ENCODE data around the gene BICDL2. TPM values are rescaled to one million over a fixed set of nuclear protein-coding genes. Genes with fewer than 3 reads are reported as not detected.

BICDL2 gene
- total RNA-seq, 1 donor from 2014 or later = not detected

DNA sequence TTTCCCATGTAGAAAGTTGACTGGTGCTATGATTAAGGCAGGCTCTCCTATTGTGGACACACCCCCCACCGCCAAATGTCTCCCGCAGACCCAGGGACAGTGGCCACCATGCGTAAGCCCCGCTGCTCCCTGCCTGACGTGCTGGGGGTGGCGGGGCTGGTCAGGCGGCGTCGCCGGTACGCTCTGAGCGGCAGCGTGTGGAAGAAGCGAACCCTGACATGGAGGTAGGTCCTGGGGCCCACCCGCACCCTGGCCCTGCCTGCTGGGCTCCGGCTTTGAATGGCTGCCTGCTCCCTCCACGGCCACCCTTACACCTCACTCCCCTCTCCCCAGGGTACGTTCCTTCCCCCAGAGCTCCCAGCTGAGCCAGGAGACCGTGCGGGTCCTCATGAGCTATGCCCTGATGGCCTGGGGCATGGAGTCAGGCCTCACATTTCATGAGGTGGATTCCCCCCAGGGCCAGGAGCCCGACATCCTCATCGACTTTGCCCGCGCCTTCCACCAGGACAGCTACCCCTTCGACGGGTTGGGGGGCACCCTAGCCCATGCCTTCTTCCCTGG, 13.3 kb upstream of the BICDL2 start:
- intact Hi-C loops (cut with micrococcal nuclease) = no loop called here
- Mint-ChIP-seq H3K36me3 (ENCODE audit: low read depth) (no peaks in the 10 kb centered on the region), H3K27me3 (peaks cover 18% of the 10 kb centered on the region), H3K9me3 (no peaks in the 10 kb centered on the region), H3K4me3 (no peak overlapping the region), H3K4me1 (peaks cover 19% of the 10 kb centered on the region), H3K27ac (no peak overlapping the region)
- CTCF ChIA-PET = no interaction called here
- POLR2A ChIA-PET = interaction anchor here (0.6 kb wide), 1 partner anchor 8 kb away, joined by 4 read pairs; no protein-coding TSS in a partner anchor
- TF ChIP-seq, protein P1, sequence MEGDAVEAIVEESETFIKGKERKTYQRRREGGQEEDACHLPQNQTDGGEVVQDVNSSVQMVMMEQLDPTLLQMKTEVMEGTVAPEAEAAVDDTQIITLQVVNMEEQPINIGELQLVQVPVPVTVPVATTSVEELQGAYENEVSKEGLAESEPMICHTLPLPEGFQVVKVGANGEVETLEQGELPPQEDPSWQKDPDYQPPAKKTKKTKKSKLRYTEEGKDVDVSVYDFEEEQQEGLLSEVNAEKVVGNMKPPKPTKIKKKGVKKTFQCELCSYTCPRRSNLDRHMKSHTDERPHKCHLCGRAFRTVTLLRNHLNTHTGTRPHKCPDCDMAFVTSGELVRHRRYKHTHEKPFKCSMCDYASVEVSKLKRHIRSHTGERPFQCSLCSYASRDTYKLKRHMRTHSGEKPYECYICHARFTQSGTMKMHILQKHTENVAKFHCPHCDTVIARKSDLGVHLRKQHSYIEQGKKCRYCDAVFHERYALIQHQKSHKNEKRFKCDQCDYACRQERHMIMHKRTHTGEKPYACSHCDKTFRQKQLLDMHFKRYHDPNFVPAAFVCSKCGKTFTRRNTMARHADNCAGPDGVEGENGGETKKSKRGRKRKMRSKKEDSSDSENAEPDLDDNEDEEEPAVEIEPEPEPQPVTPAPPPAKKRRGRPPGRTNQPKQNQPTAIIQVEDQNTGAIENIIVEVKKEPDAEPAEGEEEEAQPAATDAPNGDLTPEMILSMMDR (IDR thresholded peaks at IDR 0.05) = no peak
- no peak for ATAC-seq (ENCODE audit: low read depth)
- no peak for DNase-seq

DNA sequence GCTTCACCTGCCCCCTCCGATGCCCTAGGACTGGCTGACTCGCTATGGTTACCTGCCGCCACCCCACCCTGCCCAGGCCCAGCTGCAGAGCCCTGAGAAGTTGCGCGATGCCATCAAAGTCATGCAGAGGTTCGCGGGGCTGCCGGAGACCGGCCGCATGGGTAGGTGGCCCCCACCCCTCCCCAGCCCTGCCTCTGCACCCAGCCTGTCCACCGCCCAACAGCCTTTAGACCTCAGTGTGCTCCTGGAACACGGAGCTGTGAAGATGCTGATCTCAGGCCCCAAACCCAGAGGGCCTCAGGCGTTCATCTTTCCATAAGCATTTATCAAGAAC, 10.6 kb upstream of the BICDL2 start:
- ATAC-seq (ENCODE audit: low read depth) = no peak
- peak overlapping the region; percentile 56 for H3K4me3 Mint-ChIP-seq
- H3K36me3 Mint-ChIP-seq (ENCODE audit: low read depth) = no peaks in the 10 kb centered on the region
- DNase-seq = no peak
- peaks cover 35% of the 10 kb centered on the region for H3K27me3 Mint-ChIP-seq
- ChIA-PET CTCF (no interaction called here), POLR2A (interaction anchor here (1.3 kb wide), 1 partner anchor 12 kb away, joined by 5 read pairs; no protein-coding TSS in a partner anchor)
- TF ChIP-seq, protein P1 (IDR thresholded peaks at IDR 0.05) = no peak
- no peaks in the 10 kb centered on the region for H3K9me3 Mint-ChIP-seq
- intact Hi-C loops (cut with micrococcal nuclease) = loop anchor here (2.0 kb wide), 1 partner anchor 17 kb away; no protein-coding TSS in a partner anchor
- H3K27ac Mint-ChIP-seq = no peak overlapping the region
- H3K4me1 Mint-ChIP-seq = peaks cover 11% of the 10 kb centered on the region

DNA sequence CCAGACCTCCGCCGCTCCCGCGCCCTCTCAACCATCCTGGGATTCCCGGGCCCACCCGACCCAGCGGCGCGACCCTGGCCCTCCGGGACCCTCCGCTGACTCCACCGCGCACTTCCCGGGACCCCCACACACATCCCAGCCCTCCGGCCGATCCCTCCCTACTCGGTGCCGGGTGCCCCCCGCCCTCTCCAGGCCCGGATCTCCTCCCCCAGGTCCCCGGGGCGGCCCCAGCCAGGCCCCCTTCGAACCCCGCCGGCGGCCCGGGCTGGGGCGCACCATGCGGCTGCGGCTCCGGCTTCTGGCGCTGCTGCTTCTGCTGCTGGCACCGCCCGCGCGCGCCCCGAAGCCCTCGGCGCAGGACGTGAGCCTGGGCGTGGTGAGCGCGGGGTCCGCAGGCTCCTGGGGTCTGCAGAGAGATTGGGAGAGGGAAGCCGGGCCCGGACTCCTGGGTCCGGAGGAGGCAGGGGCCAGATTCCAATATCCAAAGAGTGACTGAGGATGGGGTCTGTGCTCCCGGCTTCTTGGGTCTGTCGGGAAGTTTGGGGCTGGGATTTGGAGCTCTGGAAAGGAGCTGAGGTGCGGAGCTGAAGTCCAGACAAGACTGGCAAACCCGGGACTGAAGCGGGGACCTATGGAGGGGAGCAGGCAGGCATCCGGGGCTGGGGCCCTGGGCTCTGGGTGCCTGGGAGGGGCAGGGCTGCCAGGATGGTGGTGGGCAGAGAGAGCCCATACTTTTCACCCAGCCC, 10.1 kb upstream of the BICDL2 start:
- no peak for DNase-seq
- intact Hi-C loops (cut with micrococcal nuclease) = loop anchor here (1.0 to 2.0 kb wide), 2 partner anchors 12 to 16 kb away; no protein-coding TSS in a partner anchor
- POLR2A ChIA-PET = interaction anchor here (1.3 kb wide), 1 partner anchor 12 kb away, joined by 5 read pairs; no protein-coding TSS in a partner anchor

DNA sequence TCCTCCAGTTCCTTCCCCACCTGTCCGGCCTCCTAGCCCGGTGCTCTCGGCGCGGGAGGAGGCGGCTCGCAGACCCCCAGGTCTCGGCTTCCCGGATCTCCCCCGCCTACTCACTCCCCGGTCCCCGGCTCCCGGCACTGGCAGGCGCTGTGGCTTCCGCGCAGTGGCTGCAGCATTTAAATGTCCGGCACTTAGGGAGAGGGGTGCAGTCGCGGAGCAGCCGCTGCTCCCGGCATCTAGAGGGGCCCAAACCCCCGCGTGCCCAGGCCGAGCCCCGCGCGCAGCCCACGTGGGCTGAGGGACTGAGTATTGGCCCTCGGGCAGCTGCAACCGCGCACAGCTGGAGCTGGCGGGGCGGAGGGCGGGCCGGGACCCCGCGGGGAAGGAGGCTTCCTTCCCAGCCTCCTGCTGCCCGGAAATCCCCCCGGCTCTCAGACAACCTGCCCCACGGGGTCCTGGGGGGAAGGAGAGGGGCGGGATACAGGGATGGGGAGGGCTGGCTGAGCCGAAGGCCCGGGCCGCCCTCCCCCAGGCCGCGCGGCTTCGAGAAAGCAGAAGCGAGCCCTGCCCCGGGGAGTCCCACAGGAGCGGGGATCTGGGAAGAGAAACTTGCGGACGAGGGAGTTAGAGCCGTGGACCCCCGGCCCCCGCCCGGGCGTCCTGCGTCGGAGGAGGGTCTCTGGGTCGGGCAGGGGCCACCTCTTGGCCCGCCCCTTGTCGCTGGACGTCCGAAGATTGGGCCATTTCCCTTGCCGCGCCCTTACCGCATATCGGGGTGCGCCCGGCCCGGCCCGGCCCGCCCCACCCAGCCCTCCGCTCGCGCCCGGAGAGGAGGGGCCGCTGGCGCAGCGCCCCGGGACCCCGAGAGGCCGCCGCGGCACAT, 9.3 kb upstream of the BICDL2 start, which contains the start of gene MMP25:
TSS of gene MMP25 (plus strand) at position 804 of the 883 bp plus-strand sequence. CDS start 357 bp downstream, outside the sequence.
- Mint-ChIP-seq H3K27me3 (peaks cover 40% of the 10 kb centered on the region), H3K4me1 (peaks cover 11% of the 10 kb centered on the region), H3K36me3 (ENCODE audit: low read depth) (no peaks in the 10 kb centered on the region), H3K27ac (no peak within 1 kb of the TSS), H3K4me3 (peak within 1 kb of the TSS; percentile 76), H3K9me3 (no peaks in the 10 kb centered on the region)
- ATAC-seq (ENCODE audit: low read depth) (peak; percentile 83), DNase-seq (peak; percentile 53)
- ChIA-PET CTCF (interaction anchor here (1.6 kb wide), 1 partner anchor 84 kb away, joined by 4 read pairs; no protein-coding TSS in a partner anchor), POLR2A (interaction anchor here (0.9 to 1.1 kb wide), 3 partner anchors 89 to 112 kb away, joined by 3 read pairs; partner anchors contain the start of gene ZNF213)
- intact Hi-C loops (cut with micrococcal nuclease) = loop anchor here (1.0 to 2.0 kb wide), 2 partner anchors 13 to 15 kb away; no protein-coding TSS in a partner anchor
- TF ChIP-seq, protein P1 (IDR thresholded peaks at IDR 0.05) = no peak

More for the DNA sequence above, 10.1 kb upstream of the BICDL2 start:
- Mint-ChIP-seq H3K4me3 (peak overlapping the region; percentile 56), H3K27ac (no peak overlapping the region), H3K36me3 (ENCODE audit: low read depth) (no peaks in the 10 kb centered on the region), H3K4me1 (peaks cover 11% of the 10 kb centered on the region), H3K9me3 (no peaks in the 10 kb centered on the region), H3K27me3 (peaks cover 38% of the 10 kb centered on the region)
- ATAC-seq (ENCODE audit: low read depth) = no peak
- TF ChIP-seq, protein P1 (IDR thresholded peaks at IDR 0.05) = no peak
- CTCF ChIA-PET = no interaction called here

Data from activated B cell treated with CpG ODN at 0.5 μM for 24 hours (primary cell).